Astrocyte (in vitro differentiated cells and primary cell): Measurements from ENCODE around the gene KLC4. TPM values are rescaled to one million over a fixed set of nuclear protein-coding genes. Genes with fewer than 3 reads are reported as not detected.

Experiments
- DNase-seq: peaks from one replicate; pipeline ENCODE4 v3.0.0-alpha.2; 2010; ENCODE audit warnings: low read depth
- FAIRE-seq: peaks from 2 replicates; lab custom pipeline; 2011; peaks lifted over from hg19 to GRCh38; lab: Jason Lieb, UNC
- H2AFZ ChIP-seq: 2 replicates; pipeline ENCODE4 v1.6.0; 2012; ENCODE audit warnings: low read depth, low read length, inconsistent platforms
- H3K27ac ChIP-seq: 2 replicates; pipeline ENCODE4 v1.5.1; 2011; ENCODE audit warnings: low read depth, low read length, inconsistent platforms
- H3K27me3 ChIP-seq: 2 replicates; pipeline ENCODE4 v1.6.0; 2011; ENCODE audit warnings: low read length, inconsistent platforms; ENCODE audit not compliant: insufficient read depth
- H3K36me3 ChIP-seq: 2 replicates; pipeline ENCODE4 v1.5.1; 2011; ENCODE audit warnings: low read length, inconsistent platforms; ENCODE audit not compliant: insufficient read depth
- H3K4me1 ChIP-seq: 2 replicates; pipeline ENCODE4 v1.5.1; 2011; ENCODE audit warnings: low read length, inconsistent platforms; ENCODE audit not compliant: insufficient read depth
- H3K4me2 ChIP-seq: 2 replicates; pipeline ENCODE4 v1.6.0; 2012; ENCODE audit warnings: low read length, inconsistent platforms
- H3K4me3 ChIP-seq: 2 replicates; pipeline ENCODE4 v1.5.1; 2011; ENCODE audit warnings: low read depth, mild to moderate bottlenecking, low read length, inconsistent platforms; ENCODE audit not compliant: insufficient read depth
- H3K79me2 ChIP-seq: 2 replicates; pipeline ENCODE4 v1.6.0; 2012; ENCODE audit warnings: mild to moderate bottlenecking, low read length, inconsistent platforms; ENCODE audit not compliant: insufficient read depth
- H3K9ac ChIP-seq: 2 replicates; pipeline ENCODE4 v1.6.0; 2012; ENCODE audit warnings: mild to moderate bottlenecking, low read length, inconsistent platforms
- H3K9me3 ChIP-seq: 2 replicates; pipeline ENCODE4 v1.5.1; 2012; ENCODE audit warnings: low read depth, mild to moderate bottlenecking, low read length, inconsistent platforms; ENCODE audit not compliant: insufficient read depth
- H4K20me1 ChIP-seq: 2 replicates; pipeline ENCODE4 v1.6.0; 2012; ENCODE audit warnings: low read length, inconsistent platforms; ENCODE audit not compliant: insufficient read depth
- H3K27ac Mint-ChIP-seq: one replicate; pipeline ENCODE4 v1.8.0; 2021; ENCODE audit warnings: mild to moderate bottlenecking, mixed read lengths; ENCODE audit not compliant: unreplicated experiment
- H3K27me3 Mint-ChIP-seq: one replicate; pipeline ENCODE4 v1.8.0; 2021; ENCODE audit warnings: low read depth, mixed read lengths; ENCODE audit not compliant: unreplicated experiment
- H3K36me3 Mint-ChIP-seq: one replicate; pipeline ENCODE4 v1.8.0; 2021; ENCODE audit warnings: low read depth, mixed read lengths; ENCODE audit not compliant: unreplicated experiment
- H3K4me1 Mint-ChIP-seq: one replicate; pipeline ENCODE4 v1.8.0; 2021; ENCODE audit warnings: low read depth, mixed read lengths; ENCODE audit not compliant: unreplicated experiment
- H3K4me3 Mint-ChIP-seq: one replicate; pipeline ENCODE4 v1.8.0; 2021; ENCODE audit warnings: mild to moderate bottlenecking, moderate library complexity, mixed read lengths; ENCODE audit not compliant: unreplicated experiment
- H3K9me3 Mint-ChIP-seq: one replicate; pipeline ENCODE4 v1.8.0; 2021; ENCODE audit warnings: mild to moderate bottlenecking, mixed read lengths; ENCODE audit not compliant: unreplicated experiment
- CTCF ChIP-seq: IDR thresholded peaks from 2 replicates; pipeline ENCODE4 v1.5.1; 2011; ENCODE audit warnings: low read depth, mild to moderate bottlenecking, inconsistent platforms, low read length, moderate library complexity; ENCODE audit not compliant: insufficient read depth
- EZH2 ChIP-seq: IDR thresholded peaks from 2 replicates; pipeline ENCODE4 v1.6.1; 2012; ENCODE audit warnings: mild to moderate bottlenecking, low read length, inconsistent platforms; ENCODE audit not compliant: insufficient read depth
- total RNA-seq: library from RNA; stranded (reverse); gene quantifications from 2 replicates; pipeline ENCODE4 v1.2.1, GENCODE V29; 2021

Gene KLC4
- total RNA-seq, 1 donor from 2014 or later = 35.4 TPM

- Mint-ChIP-seq H3K9me3 (no peaks in the 10 kb centered on the region), H3K4me1 (peaks cover 84% of the 10 kb centered on the region), H3K4me3 (peak overlapping the region; percentile 70), H3K27ac (peak overlapping the region; percentile 99), H3K27me3 (no peaks in the 10 kb centered on the region), H3K36me3 (peaks cover 18% of the 10 kb centered on the region)
- peaks cover 85% of the 10 kb centered on the region for H3K79me2 ChIP-seq
- peak overlapping the region; percentile 12 for H3K4me3 ChIP-seq
- no peaks in the 10 kb centered on the region for H3K9me3 ChIP-seq
- H4K20me1 ChIP-seq = no peaks in the 10 kb centered on the region
- H2AFZ ChIP-seq = no peak overlapping the region
- H3K9ac ChIP-seq = peak overlapping the region; percentile 88
- DNase-seq = peak; percentile 97
- TF ChIP-seq EZH2 (no peak), CTCF (no peak)
- H3K36me3 ChIP-seq = no peaks in the 10 kb centered on the region
- peak overlapping the region; percentile 100 for H3K27ac ChIP-seq
- H3K4me2 ChIP-seq = peak overlapping the region; percentile 81
- peak; percentile 94 for FAIRE-seq
- no peaks in the 10 kb centered on the region for H3K27me3 ChIP-seq
- peaks cover 76% of the 10 kb centered on the region for H3K4me1 ChIP-seq
Measured at GRCh38 chr6:43120944-43121913, 61.8 kb downstream of the KLC4 start.

- no peak overlapping the region for H3K4me3 ChIP-seq
- no peaks in the 10 kb centered on the region for H4K20me1 ChIP-seq
- Mint-ChIP-seq H3K36me3 (peaks cover 16% of the 10 kb centered on the region), H3K4me1 (peaks cover 83% of the 10 kb centered on the region), H3K27ac (peak overlapping the region; percentile 99), H3K27me3 (no peaks in the 10 kb centered on the region), H3K4me3 (peak overlapping the region; percentile 70), H3K9me3 (no peaks in the 10 kb centered on the region)
- TF ChIP-seq EZH2 (no peak), CTCF (no peak)
- peaks cover 77% of the 10 kb centered on the region for H3K4me1 ChIP-seq
- H3K9me3 ChIP-seq = no peaks in the 10 kb centered on the region
- peak overlapping the region; percentile 81 for H3K4me2 ChIP-seq
- H3K9ac ChIP-seq = peak overlapping the region; percentile 88
- H3K27ac ChIP-seq = peak overlapping the region; percentile 100
- H3K36me3 ChIP-seq = no peaks in the 10 kb centered on the region
- H3K79me2 ChIP-seq = peaks cover 85% of the 10 kb centered on the region
- FAIRE-seq (no peak), DNase-seq (no peak)
- H2AFZ ChIP-seq = no peak overlapping the region
- no peaks in the 10 kb centered on the region for H3K27me3 ChIP-seq
Measured at GRCh38 chr6:43122146-43122545, 62.7 kb downstream of the KLC4 start.
